ENCODE data around the gene NLE1. TPM values are rescaled to one million over a fixed set of nuclear protein-coding genes. Genes with fewer than 3 reads are reported as not detected.

Gene NLE1
- total and polyA plus RNA-seq, 2 of the 8 experiments (the other 6 are each of a cell fraction or from before 2014, with no cell fraction given): 50.4 to 51.5 TPM

DNA sequence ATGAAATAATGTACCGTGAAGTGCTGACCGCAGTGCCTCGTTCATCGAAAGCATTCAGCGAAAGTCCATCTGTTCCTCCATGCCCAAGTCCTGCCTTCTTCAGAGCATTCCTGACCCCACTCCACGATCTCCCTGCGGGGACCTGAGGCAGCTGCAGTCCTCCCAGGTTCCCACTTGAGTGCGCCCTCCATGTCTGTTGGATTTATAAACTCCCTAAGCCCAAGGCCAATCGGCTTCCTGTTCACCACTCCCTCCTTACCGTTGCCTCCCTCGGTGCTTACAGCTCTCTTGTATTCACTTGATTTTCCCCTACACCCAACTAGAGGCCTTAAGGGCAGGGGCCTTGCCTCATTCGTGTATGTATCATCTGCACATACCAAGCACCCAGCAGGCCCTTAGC lies 25.3 kb downstream of the NLE1 start:
- no peak overlapping the region for H3K4me2 ChIP-seq (ENCODE audit: insufficient read depth in 1 of 2, low read depth in 2 of 2, low read length in 2 of 2)
- H2BK120ac ChIP-seq (replicated peaks; ENCODE audit: low read depth, low read length): no peak overlapping the region
- H3K4ac ChIP-seq (replicated peaks; ENCODE audit: insufficient read length, low read depth, low read length): no peak overlapping the region
- H2BK5ac ChIP-seq (ENCODE audit: low read depth, low read length): peak overlapping the region; percentile 35; the same call in 1 of the 2 replicates
- no peak overlapping the region; the same call in 1 of the 2 replicates for H3K27ac ChIP-seq (ENCODE audit: low read depth, low read length)
- peaks cover 5% of the 10 kb centered on the region; the same call in 1 of the 2 replicates for H3K79me1 ChIP-seq (ENCODE audit: low read depth, low read length)
- H3K79me2 ChIP-seq (ENCODE audit: control insufficient read depth in 1 of 2, insufficient read depth in 2 of 2, low read length in 2 of 2): peaks cover 0 to 2% of the 10 kb centered on the region in 2 experiments; a peak in 1 of 4 replicates
- no peak overlapping the region for H3K23ac ChIP-seq (ENCODE audit: insufficient read length)
- no peak overlapping the region for H3K14ac ChIP-seq (ENCODE audit: insufficient read length)
- no peak overlapping the region for H4K91ac ChIP-seq (replicated peaks; ENCODE audit: insufficient read length, low read length)
- DNase-seq (ENCODE audit: low read depth in 1 of 2, low spot score in 2 of 2) (no peak), FAIRE-seq (no peak)
- no peak overlapping the region for H3K9ac ChIP-seq (replicated peaks in 1 of 4; ENCODE audit: extremely low read depth in 1 of 4, low read depth in 3 of 4, low read length in 3 of 4)
- peaks cover 9% of the 10 kb centered on the region; the same call in 1 of the 2 replicates for H3K23me2 ChIP-seq (ENCODE audit: low read depth, low read length)
- no peak overlapping the region for H2AK5ac ChIP-seq (ENCODE audit: low read depth, low read length)
- peaks cover 0 to 8% (median 3%) of the 10 kb centered on the region in 4 experiments; a peak in 3 of 7 replicates for H3K27me3 ChIP-seq (replicated peaks in 1 of 4; ENCODE audit: control insufficient read depth in 3 of 4, extremely low read depth in 1 of 4, insufficient read depth in 3 of 4, low read length in 3 of 4)
- TF ChIP-seq, protein P1, sequence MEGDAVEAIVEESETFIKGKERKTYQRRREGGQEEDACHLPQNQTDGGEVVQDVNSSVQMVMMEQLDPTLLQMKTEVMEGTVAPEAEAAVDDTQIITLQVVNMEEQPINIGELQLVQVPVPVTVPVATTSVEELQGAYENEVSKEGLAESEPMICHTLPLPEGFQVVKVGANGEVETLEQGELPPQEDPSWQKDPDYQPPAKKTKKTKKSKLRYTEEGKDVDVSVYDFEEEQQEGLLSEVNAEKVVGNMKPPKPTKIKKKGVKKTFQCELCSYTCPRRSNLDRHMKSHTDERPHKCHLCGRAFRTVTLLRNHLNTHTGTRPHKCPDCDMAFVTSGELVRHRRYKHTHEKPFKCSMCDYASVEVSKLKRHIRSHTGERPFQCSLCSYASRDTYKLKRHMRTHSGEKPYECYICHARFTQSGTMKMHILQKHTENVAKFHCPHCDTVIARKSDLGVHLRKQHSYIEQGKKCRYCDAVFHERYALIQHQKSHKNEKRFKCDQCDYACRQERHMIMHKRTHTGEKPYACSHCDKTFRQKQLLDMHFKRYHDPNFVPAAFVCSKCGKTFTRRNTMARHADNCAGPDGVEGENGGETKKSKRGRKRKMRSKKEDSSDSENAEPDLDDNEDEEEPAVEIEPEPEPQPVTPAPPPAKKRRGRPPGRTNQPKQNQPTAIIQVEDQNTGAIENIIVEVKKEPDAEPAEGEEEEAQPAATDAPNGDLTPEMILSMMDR (IDR thresholded peaks at IDR 0.05; ENCODE audit: control extremely low read depth in 1 of 3, insufficient read depth in 1 of 3, low read depth in 1 of 3, low read length in 3 of 3): peak in 1 of 3 experiments; percentile 33; a peak in 2 of 4 replicates
- TF ChIP-seq RAD21 (IDR thresholded peaks at IDR 0.05 in 1 of 2, conservative IDR thresholded peaks at IDR 0.05 in 1 of 2; ENCODE audit: low read depth in 2 of 2, low read length in 2 of 2) (peak in 1 of 2 experiments; percentile 18; a peak in 2 of 4 replicates), POLR2AphosphoS5 (IDR thresholded peaks at IDR 0.05; ENCODE audit: low read depth, low read length) (no peak)
- H2BK20ac ChIP-seq (ENCODE audit: low read length): no peak overlapping the region
- H4K20me1 ChIP-seq (replicated peaks in 1 of 2; ENCODE audit: control insufficient read depth in 1 of 2, insufficient read depth in 2 of 2, low read length in 2 of 2): no peaks in the 10 kb centered on the region
- no peak overlapping the region for H3K56ac ChIP-seq (replicated peaks; ENCODE audit: insufficient read length, low read depth, low read length)
- H3K4me1 ChIP-seq (replicated peaks in 1 of 4; ENCODE audit: control insufficient read depth in 3 of 4, insufficient read depth in 4 of 4, low read length in 3 of 4): peaks cover 0 to 4% (median 3%) of the 10 kb centered on the region in 4 experiments; a peak in 4 of 7 replicates
- no peak overlapping the region for H3K18ac ChIP-seq (ENCODE audit: extremely low read depth, low read length)
- no peak overlapping the region for H3K4me3 ChIP-seq (ENCODE audit: extremely low read depth in 1 of 4, insufficient read depth in 2 of 4, low read depth in 3 of 4, low read length in 4 of 4)
- 87% methylated on average over 12 of the region's 12 CpGs; no CpG with 5 or more reads in 1 of the 2 experiments for WGBS, 2 experiments (ENCODE audit: extremely low coverage in 1 of 2, insufficient coverage in 1 of 2, insufficient read length in 1 of 2, insufficient replicate concordance in 2 of 2, low coverage in 1 of 2, low lambda C conversion rate in 2 of 2, missing lambda C conversion rate in 1 of 2)
- no peaks in the 10 kb centered on the region for H3K36me3 ChIP-seq (ENCODE audit: control insufficient read depth in 2 of 4, insufficient read depth in 4 of 4, low read length in 3 of 4)
- H4K8ac ChIP-seq (ENCODE audit: extremely low read depth, insufficient read depth, low read length): no peak overlapping the region
- H2BK12ac ChIP-seq (ENCODE audit: low read depth, low read length): no peak overlapping the region
- no peak overlapping the region for H4K5ac ChIP-seq (ENCODE audit: insufficient read length, low read depth, low read length)
- H3K9me3 ChIP-seq (ENCODE audit: insufficient read depth in 2 of 2, low read depth in 1 of 2, low read length in 1 of 2): no peaks in the 10 kb centered on the region
- ChIA-PET POLR2A (ENCODE audit: partially characterized antibody) (interaction anchor here (0.7 to 5.6 kb wide), 5 partner anchors 12 to 122 kb away, joined by 3 to 46 read pairs (median 3); no protein-coding TSS in a partner anchor), CTCF (ENCODE audit: partially characterized antibody) (interaction anchor here (0.6 to 4.0 kb wide), 4 partner anchors 11 to 119 kb away, joined by 3 to 43 read pairs (median 4); no protein-coding TSS in a partner anchor)
- H2BK15ac ChIP-seq (ENCODE audit: low read length): peak overlapping the region; percentile 19; the same call in 1 of the 2 replicates
- no peak overlapping the region for H2AFZ ChIP-seq (ENCODE audit: low read length)
